SIG-M5 treated with dmso at 0.1 percent for 504 hours (cell line): ENCODE data around the gene ST3GAL5.
A peak's percentile ranks its signal among the peaks of the same experiment; 100 is the strongest.
"Not testable (repeated sequence)": the region's sequence is repeated elsewhere in the genome, so short reads cannot be mapped to it uniquely, and the experiment has no call there.

ENCODE experiments used
- DNase-seq: peaks from one replicate; lab custom pipeline; 2025; ENCODE audit not compliant: unreplicated experiment; lab: John Stamatoyannopoulos, UW

Gene ST3GAL5

DNA sequence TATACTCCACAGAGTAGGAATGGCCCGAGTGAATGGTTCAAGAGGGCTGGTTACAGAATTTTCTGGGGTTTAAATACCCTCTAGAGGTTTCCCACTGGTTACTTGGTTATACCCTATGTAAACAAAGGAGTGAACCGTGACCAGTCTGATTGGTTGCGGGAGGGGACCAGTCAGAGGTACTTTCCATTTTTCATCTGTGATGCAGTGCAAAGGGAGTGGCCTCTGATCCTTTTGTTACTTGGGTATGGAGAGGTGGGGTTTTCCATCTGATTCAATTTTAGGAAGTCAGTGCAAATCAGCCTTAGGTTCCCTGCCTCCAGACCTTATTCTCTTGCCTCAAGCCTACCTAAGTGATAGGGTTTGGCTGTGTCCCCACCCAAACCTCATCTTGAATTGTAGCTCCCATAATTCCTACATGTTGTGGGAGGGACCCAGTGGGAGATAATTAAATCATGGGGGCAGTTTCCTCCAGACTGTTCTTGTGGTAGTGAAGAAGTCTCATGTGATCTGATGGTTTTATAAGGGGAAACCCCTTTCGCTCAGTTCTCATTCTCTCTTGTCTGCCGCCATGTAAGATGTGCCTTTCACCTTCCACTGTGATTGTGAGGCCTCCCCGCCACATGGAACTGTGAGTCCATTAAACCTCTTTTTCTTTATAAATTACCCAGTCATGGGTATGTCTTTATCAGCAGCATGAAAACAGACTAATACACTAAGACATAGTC, 5.9 kb upstream of the ST3GAL5 start:
- DNase-seq: not testable (repeated sequence)

DNA sequence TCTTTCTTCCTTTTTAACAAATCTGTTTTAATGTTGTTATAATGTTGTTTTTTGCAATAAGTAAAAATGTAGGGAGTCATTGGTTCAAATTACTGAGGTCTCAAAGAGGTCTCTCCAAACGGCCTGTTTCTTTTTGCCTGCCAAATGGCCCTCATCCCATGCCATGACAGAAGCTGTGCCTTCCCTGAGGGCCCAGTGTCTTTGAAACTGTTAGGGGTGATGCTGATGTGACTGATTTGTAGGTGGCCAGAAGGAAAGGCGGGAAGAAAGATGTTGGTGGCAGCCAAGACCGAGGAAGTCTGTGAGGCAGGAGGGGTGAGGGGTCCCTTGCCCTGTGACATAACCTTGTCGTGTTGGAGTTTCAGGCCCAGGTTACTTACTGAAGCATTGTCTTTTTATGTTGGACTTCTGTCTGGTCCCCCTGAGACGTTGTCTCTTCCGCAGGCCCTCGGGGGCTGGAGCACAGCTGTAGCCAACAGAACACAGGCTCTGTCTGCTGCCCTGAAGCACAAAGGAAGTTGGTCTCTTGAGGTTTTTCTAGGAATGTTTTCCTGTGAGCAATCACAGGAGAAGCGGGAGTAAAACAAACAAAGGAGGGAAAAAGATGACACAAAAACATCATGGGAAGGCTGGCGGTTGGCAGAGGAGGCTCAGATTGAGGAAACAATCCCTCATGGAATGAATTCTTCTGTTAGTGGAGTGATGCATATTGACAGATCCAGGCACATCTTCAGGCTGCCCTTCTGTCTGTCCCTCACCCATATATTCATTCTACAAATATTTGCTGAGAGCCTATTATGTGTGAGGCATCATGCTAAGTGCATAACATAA, 4.9 kb upstream of the ST3GAL5 start:
- DNase-seq: no peak

DNA sequence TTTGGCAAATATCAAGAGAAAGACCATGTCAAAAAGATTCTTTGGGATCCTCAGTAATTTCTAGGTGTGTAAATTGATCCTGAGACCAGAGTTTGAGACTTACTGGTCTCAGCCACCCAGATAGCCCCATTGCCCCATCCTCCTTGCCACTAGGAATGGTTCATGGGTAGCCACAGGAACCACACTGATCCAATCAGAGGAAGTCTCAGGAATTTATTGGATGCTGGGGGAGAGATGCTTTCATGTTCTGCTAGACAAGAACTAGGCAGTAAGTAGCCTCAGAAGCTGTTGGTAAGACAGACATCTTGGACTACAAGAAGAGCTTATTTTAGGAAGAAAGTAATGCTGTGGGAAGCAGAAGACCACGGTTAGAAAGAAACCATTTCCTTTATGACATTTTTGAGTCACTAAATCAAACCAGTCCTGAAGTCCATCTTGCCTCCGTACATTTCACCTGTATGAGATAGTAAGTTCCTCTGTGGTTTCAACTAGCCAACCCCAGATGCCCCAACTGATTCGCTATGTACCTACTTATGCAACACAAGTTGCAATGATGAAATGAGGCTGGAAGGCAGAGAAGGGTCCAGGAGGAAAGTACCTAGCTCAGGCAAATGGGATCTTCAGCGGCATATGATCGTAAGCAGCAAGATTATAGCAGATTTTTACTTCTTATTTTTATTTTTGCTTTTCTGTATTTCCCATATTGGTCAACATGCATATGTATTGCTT, 3.6 kb upstream of the ST3GAL5 start:
- no peak for DNase-seq

DNA sequence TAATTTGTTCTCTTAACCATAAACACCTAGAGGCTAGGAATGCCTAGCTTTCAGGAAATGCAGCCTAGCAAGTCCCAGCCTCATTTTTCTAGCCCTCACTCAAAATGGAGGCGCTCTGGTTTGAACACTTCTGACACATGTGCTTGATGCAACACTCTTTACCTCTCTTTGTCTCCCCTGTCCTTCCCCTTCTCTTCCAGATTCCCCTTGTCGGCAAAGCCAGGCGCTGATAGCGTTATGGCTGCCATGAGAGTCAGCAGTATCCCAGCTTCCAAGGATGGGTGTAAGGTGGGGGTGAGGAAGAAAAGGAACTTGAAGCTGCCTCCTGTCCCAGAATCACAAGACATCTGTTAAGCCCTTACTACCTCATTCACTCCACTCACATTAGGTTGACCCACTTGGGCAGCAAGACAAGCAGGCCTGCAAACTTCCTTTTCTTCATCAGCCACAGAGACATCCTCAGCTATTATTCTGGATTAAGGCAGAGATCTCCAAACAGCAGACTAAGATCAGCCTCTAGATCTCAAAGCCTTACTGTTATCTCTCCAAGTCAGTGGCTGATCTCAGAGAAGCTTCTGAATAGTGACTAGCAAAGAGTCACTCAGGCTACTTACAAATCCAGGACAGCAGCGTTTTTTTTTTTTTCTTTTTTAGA, 1.9 kb upstream of the ST3GAL5 start:
- no peak for DNase-seq

DNA sequence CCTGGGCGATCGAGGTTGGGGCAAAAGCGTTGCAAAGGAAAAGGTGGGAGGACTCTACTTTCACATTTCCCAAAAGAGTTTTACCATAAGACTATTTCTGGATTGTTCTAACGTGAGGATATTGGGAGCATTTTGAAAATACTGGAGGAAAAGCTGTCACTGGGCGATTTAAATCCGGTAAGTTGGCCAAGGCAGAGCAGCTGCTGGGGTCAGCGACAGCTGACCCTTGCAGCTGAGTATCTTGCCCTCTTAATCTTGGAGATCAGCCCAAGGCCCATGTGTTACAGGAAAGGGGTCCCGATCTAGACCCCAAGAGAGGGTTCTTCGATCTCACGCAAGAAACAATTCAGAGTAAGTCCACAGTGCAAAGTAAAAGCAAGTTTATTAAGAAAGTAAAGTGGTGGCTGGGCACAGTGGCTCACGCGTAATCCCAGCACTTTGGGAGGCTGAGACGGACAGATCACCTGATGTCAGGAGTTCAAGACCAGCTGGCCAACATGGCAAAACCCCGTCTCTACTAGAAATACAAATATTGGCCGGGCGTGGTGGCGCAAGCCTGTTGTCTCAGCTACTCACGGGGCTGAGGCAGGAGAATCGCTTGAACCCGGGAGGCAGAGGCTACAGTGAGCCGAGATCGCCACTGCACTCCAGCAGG, 964 bp upstream of the ST3GAL5 start:
- no peak for DNase-seq

DNA sequence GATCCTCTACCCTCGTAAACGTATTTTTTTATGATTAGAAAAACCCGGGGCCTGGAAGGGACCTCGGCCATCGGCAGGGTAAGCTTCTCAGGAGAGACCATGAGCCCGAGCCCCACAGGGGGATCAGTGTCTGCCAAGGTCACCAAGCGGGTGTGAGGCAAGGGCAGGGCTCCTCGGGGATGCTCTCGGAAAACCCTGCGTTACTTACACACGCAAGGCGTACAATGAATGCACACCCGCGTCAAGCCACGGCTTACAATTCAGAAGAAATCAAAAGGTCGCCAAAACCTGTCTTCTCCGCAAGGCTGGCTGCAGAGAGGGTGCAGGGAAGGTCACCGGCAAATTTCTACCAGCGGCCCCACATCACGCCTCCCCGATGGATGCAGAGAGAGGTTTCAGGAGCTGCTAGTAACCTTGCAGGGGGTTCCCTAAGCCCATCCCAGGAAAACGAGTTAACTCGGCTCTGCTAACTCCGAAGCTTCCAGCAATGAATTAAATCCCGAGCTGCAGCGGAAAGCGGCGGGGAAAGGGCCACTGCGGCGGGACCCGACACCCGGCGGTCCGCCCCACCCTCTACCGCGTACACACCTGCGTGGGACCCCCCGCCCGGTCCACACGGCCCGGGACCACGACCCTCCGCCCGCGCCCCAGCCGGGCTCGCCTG, 638 bp downstream of the ST3GAL5 start:
- DNase-seq: no peak

DNA sequence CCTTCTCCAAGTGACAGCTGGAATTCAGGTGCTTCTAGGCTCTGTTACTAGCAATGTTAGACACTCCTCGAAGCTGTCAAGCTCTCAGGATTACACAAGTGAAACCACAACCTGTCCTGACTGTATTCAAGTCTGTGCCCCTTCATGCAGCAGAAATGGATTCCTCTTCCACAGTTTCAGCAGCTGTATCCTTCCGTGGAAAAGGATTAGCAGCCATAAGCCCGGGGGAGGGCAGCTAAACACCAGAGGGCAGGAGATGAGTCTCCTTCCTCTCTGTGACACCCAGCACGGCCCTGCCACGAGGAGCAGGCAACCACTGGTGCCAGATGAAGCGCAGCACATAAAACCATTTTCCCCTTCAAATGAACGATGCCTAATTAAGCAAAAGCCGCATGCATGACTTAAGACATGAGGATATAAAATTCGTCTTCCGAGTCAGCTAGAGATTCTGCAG, 1.2 kb downstream of the ST3GAL5 start:
- peak; percentile 44 for DNase-seq

DNA sequence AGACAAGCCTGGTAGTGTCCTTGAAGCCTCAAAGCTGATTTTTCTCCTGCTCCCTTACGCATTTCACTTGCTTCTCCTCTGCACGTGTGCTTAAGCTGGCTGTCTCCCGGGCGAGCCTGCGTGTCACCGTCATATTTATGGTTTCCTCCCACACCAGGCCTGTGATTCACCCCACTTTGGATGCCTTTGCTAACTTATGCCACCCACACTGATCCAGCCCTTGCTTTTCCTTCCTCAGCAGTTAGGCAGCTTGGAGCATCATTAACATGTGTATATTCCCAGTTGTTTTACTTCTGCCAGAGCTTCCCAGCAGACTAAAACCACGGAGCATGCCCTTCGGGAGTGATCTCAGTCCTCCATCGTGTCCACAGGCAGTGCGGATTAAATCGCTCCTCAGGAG, 2.2 kb downstream of the ST3GAL5 start:
- DNase-seq: peak; percentile 21

DNA sequence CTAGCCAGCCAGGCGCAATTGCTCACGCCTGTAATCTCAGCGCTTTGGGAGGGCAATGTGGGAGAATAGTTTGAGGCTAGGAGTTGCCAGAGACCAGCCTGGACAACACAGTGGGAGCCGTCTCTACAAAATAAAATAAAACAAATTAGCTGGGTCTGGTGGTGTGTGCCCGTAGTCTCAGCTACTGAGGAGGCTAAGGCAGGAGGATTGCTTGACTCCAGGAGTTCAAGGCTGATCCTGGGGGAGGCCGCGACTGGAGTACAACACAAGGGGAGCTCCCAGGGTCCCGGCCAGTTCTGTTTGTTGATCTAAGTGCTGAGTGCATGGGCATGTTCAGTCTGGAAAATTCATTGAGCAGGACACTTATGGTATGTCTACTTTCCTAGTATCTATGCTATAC, 2.6 kb downstream of the ST3GAL5 start:
- no peak for DNase-seq

DNA sequence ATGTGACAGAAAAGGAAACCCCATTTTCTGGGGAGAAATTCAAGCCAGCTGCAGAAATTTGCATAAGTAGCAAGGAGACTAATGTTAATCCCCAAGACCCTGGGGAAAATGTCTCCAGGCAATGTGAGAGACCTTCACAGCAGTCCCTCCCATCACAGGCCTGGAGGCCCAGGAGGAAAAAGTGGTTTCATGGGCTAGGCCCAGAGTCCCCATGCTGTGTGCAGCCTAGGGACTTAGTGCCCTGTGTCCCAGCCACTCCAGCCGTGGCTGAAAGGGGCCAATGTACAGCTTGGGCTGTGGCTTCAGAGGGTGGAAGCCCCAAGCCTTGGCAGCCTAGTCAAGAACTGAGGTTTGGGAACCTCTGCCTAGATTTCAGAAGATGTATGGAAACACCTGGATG, 7.0 kb downstream of the ST3GAL5 start:
- not testable (repeated sequence) for DNase-seq

DNA sequence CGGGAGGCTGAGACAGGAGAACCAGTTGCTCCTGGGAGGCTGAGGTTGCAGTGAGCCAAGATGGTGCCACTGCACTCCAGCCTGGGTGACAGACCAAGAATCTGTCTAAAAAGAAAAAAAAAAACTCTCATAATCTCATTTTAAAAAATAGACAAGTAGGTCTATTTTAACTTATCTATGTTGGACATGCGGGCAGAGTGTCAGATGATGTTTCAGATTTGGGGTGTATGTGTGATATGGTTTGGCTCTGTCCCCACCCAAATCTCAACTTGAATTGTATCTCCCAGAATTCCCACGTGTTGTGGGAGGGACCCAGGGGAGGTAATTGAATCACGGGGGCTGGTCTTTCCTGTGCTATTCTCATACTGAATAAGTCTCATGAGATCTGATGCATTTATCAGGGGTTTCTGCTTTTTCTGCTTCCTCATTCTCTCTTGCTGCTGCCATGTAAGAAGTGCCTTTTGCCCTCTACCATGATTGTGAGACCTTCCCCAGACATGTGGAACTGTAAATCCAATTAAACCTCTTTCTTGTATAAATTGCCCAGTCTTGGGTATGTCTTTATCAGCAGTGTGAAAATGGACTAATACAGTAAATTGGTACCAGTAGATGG, 8.0 kb downstream of the ST3GAL5 start:
- DNase-seq: not testable (repeated sequence)

DNA sequence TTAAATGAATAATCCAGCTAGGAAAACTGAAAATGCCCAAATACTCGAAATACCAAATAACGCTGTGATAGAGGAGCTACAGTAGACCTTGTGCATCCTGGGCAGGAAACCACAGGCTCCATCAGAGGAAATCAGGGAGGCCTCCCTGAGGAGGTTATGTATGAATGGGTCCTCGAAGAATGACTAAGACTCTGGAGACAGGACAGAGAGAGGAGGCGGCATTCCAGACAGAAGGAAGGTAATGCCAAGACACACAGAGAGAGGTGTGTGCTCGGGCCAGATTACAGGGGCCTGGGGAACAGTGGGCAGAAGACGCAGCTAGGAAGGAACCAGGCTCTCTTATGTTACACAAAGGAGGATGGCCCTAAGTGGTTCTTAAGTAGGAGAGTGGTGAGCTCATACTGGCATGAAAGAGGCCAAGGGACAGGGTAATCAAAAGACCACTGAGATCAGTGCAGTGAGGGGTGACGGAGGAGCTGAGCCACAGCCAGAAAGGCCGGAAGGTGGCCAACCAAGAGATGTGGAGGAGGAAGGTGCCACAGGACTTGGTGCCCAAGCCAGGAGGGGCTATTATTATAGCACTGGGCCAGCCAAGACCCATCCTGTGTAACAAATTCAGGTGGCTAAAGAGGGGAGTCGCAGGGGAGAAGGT, 9.9 kb downstream of the ST3GAL5 start:
- no peak for DNase-seq

DNA sequence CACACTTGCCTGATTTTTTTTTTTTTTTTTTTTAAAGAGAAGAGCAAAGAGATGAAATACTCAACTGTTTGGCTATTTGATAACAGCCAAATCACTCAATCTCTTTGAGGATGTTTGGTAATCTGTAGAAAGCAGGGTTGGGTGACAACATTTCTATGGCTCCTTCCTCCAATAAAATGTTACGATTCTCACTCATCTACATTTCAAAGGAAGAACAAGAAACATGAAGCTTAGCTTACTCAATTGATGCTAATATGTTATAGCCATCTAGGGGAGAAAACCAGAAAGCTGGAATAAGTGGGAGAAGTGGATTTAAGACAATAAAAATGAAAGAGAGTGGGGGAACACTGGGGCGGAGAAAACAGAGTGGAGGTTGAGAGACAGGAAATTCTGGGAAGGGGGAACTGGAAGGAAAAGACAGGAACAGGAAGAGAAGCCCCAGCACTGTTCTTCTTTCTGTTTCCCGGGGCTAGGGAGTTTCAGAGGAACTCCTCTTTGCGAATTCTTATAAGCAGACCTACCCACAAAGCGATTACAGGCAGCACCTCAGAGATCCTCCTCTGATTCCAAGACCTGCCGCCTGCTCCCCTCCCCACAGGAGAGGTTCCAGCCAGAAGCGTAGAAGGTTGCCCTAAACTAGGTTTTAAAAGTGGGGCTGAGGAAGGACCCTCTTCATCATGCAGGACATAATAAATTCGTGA, 13.3 kb downstream of the ST3GAL5 start:
- DNase-seq: no peak

DNA sequence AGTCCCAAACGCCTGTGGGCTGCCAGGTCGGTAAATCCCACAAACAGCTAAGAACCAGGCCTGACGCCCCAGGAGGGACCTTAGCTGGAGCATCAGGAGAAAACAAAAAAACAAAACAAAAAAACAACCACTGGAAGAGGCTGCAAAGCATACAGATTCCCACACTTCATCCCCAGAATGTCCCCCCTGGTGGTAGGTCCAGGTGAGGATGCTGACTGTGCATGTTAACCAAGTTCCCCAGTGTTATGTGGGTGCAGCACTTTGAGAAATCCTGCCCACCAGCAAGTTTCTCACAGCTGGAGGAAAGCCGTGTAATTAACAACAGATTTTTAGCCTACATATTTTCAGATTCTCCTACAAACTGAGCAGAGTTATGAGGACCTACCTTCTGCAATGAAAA, 15.1 kb downstream of the ST3GAL5 start:
- DNase-seq: no peak

DNA sequence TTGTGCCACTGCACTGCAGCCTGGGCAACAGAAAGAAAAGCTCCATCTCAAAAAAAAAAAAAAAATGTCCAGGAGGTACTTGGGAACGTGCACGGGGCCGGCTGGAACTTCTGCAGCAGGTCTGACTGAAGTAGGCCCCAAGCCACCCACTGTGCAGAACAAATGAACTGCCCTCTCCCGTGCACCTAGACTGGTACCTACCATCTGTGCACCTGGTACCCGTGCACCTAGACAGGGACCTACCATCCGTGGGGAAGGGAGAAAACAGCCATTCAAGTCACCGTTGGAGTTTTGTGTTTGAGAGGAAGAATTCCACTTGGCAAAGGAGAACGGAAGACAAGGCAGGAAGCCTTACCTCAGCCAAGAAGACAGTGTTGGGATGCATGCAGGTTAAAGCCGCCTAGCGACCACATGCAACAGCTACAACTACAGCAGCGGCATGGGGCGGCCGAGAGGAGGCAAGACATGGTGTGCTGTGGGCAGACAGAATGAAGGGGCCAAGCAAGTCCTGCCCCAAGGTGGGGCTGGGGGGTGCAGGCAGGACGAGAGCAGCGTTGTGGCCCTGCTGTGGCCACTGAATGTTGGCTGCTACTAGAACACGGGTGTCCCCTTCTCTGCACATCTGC, 16.1 kb downstream of the ST3GAL5 start:
- no peak for DNase-seq

DNA sequence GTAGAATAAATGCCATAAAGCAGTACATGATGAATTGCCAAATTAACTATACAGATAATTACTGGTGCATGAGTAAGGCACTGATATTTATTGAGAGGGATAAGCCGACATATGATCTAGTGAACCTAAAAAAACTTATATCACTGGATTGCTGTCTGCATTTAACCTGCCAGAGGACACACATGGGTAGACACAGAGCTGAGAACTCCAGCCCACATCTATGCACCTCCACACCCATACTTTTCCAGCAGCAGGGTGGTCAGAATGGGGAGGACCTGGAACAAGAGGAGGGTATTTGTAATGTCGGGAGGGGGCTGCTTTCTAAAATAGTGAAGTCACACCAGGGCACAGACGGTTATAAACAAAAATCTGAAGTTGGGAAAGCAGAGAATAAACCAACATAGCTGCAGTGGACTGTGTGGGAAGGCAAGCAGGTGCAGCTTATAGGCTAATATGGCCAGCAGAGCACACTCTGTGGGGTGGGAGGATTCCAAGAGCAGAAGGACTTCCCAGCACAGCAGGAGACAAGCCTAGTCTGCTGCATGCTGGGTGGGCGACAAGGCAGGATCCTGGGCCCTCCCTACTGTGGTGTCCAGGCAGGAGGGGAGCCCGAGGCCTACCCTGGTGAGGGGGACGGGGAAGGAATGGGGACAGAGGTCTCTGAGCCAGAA, 17.2 kb downstream of the ST3GAL5 start:
- DNase-seq: no peak

DNA sequence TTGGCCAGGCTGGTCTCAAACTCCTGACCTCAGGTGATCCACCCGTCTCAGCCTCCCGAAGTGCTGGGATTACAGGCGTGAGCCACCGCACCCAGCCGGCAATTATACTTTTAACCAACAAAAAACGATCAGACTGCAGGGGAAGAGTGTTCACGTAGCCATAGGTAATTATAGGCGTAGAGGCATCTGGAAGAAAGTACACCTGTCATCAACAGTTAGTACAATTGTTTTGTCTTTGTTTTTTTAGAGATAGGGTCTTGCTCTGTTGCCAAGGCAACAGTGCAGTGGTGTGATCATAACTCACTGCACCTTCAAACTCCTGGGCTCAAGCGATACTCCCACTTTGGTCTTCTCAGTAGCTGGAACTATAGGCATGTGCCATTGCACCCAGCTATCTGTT, 20.0 kb downstream of the ST3GAL5 start:
- DNase-seq: no peak
